Ishikawa (cell line): ENCODE measurements around the gene CYP17A1.

Experiments used
- CEBPB ChIP-seq: IDR thresholded peaks from 2 replicates; pipeline ENCODE4 v1.6.1; 2012
- CREB1 ChIP-seq: IDR thresholded peaks from 2 replicates; pipeline ENCODE4 v1.6.1; 2012; ENCODE audit warnings: low read depth
- EGR1 ChIP-seq: IDR thresholded peaks from 2 replicates; pipeline ENCODE4 v1.6.1; 2012
- EP300 ChIP-seq: IDR thresholded peaks from 2 replicates; pipeline ENCODE4 v1.6.1; 2012; ENCODE audit warnings: borderline replicate concordance
- FOXM1 ChIP-seq: IDR thresholded peaks from 2 replicates; pipeline ENCODE4 v1.6.1; 2012; ENCODE audit warnings: low read depth, borderline replicate concordance
- MAX ChIP-seq: IDR thresholded peaks from 2 replicates; pipeline ENCODE4 v1.6.1; 2012
- NFIC ChIP-seq: IDR thresholded peaks from 2 replicates; pipeline ENCODE4 v1.6.1; 2012
- RAD21 ChIP-seq: IDR thresholded peaks from 2 replicates; pipeline ENCODE4 v1.6.1; 2012; ENCODE audit warnings: low read depth
- REST ChIP-seq: IDR thresholded peaks from 2 replicates; pipeline ENCODE4 v1.6.1; 2012; ENCODE audit warnings: low read depth, mild to moderate bottlenecking
- TAF1 ChIP-seq: IDR thresholded peaks from 2 replicates; pipeline ENCODE4 v1.6.1; 2012; ENCODE audit warnings: low read depth, mild to moderate bottlenecking
- TCF12 ChIP-seq: IDR thresholded peaks from 2 replicates; pipeline ENCODE4 v1.6.1; 2012; ENCODE audit warnings: low read depth
- TEAD4 ChIP-seq: IDR thresholded peaks from 2 replicates; pipeline ENCODE4 v1.6.1; 2012
- YY1 ChIP-seq: IDR thresholded peaks from 2 replicates; pipeline ENCODE4 v1.6.1; 2012; ENCODE audit warnings: low read depth
- ZBTB7A ChIP-seq: IDR thresholded peaks from 2 replicates; pipeline ENCODE4 v1.6.1; 2012; ENCODE audit warnings: low read depth
- TF ChIP-seq, protein P1 (sequence below): IDR thresholded peaks from 2 replicates; pipeline ENCODE4 v1.6.1; 2012

Gene CYP17A1

GRCh38 chr10:102870221-102870620 is 33.0 kb upstream of the CYP17A1 start:
- TF ChIP-seq YY1, result no peak
- no peak for TF ChIP-seq CREB1
- no peak for TF ChIP-seq EP300
- TF ChIP-seq MAX, result no peak
- no peak for TF ChIP-seq TCF12
- no peak for TF ChIP-seq TAF1
- TF ChIP-seq CEBPB, result no peak
- TF ChIP-seq RAD21, result no peak
- no peak for TF ChIP-seq NFIC
- no peak for TF ChIP-seq FOXM1
- TF ChIP-seq, protein P1, sequence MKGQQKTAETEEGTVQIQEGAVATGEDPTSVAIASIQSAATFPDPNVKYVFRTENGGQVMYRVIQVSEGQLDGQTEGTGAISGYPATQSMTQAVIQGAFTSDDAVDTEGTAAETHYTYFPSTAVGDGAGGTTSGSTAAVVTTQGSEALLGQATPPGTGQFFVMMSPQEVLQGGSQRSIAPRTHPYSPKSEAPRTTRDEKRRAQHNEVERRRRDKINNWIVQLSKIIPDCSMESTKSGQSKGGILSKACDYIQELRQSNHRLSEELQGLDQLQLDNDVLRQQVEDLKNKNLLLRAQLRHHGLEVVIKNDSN, result no peak
- no peak for TF ChIP-seq TEAD4
- TF ChIP-seq REST, result no peak

GRCh38 chr10:102869258-102870198 is 32.3 kb upstream of the CYP17A1 start, which contains the start of gene AS3MT:
TSS of gene AS3MT (plus strand) at chr10:102869470. CDS start at chr10:102869593, 123 bp downstream.
- TF ChIP-seq MAX (peak; percentile 61), CREB1 (no peak), RAD21 (no peak), TCF12 (no peak), EGR1 (no peak), CEBPB (no peak), ZBTB7A (peak; percentile 88; the same call in 1 of the 2 replicates), REST (no peak), FOXM1 (no peak)
- TF ChIP-seq, protein P1, result no peak

DNA sequence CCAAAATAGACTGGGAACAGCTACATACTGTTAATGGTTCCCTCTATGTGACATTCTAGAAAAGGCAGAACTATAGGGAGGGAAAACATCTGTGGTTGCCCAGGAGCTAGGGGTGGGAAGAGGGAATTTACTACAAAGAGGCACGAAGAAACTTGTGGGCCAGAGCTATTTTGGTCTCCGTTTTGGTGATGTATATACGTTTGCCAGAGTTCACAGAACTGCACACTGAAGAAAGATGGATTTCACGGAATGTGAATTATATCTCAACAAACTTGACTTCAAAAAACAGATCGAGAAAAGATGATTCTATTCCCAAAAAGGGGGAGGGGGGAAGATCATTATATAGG is 31.7 kb upstream of the CYP17A1 start:
- TF ChIP-seq MAX (no peak), TAF1 (no peak), ZBTB7A (no peak), EGR1 (no peak), CREB1 (no peak), YY1 (no peak), NFIC (no peak), REST (no peak), RAD21 (no peak), FOXM1 (no peak), EP300 (no peak), TEAD4 (no peak)
- TF ChIP-seq, protein P1, result no peak

- TF ChIP-seq EGR1 (no peak), ZBTB7A (no peak), REST (no peak), FOXM1 (no peak), NFIC (no peak), MAX (no peak), EP300 (no peak), CEBPB (no peak)
Observed at GRCh38 chr10:102865620-102866019, 28.4 kb upstream of the CYP17A1 start.
